NCI-H1436 treated with DMSO at 0.1 percent for 48 hours (cell line): ENCODE results near the gene RIN2.

Experiments used
- DNase-seq: peaks from one replicate; lab custom pipeline; 2025; lab: John Stamatoyannopoulos, UW

RIN2 gene

GRCh38 chr20:19758133-19758500, at the start of gene RIN2:
Gene RIN2 (plus strand): TSS chr20:19758258. CDS start chr20:19889602, 131,344 bp downstream.
- DNase-seq, result no peak

GRCh38 chr20:19709635-19710335, 48.3 kb upstream of the RIN2 start:
- no peak for DNase-seq

DNA sequence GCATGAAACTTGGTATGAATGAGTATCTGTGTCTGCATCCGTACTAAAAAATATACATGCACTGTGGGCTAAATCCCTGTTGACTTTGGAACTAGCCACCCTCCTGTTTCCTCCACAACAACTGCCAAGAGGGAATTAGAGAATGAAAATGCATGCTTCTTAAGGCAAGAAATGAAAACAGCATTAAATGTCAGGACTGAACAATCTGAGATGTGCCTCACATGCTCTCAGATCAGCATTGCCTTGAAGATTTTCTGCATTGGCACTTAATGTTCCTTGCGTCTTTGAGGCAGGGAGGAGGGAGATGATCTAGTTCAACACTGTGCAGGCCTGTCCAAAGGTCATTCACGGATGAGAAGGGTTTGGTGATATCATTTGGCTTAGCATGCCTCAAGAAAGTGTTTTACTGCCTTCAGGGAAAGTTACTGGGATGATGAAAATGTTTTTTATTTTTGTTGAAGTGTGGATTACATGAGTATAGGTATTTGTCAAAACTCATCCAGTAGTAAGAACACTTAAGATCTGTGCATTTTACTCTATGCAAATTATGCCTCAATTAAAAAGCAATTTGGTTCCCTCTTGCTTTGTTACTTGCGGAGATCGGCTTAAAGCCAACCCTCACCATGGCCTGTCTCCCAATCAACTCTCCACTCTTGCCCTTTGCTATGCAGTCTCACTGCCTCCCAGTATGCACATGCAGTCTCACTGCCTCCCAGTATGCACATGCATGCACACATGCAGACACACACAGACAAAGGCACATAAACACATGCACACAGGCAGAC, 47.5 kb upstream of the RIN2 start:
- no peak for DNase-seq

DNA sequence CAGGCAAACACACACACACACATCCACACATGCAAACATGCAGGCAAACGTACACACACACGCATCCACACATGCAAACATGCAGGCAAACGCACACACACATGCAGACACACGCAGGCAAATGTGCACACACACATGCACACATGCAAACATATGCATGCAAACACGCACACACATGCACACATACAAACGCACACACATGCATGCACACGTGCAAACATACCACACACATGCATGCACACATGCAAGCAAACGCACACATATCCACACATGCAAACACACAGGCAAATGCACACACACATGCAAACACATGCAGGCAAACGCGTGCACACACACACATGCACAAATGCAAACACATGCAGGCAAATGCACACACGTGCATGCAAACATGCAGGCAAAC, 46.9 kb upstream of the RIN2 start:
- DNase-seq, result no peak

GRCh38 chr20:19712721-19713260, 45.3 kb upstream of the RIN2 start:
- no peak for DNase-seq

DNA sequence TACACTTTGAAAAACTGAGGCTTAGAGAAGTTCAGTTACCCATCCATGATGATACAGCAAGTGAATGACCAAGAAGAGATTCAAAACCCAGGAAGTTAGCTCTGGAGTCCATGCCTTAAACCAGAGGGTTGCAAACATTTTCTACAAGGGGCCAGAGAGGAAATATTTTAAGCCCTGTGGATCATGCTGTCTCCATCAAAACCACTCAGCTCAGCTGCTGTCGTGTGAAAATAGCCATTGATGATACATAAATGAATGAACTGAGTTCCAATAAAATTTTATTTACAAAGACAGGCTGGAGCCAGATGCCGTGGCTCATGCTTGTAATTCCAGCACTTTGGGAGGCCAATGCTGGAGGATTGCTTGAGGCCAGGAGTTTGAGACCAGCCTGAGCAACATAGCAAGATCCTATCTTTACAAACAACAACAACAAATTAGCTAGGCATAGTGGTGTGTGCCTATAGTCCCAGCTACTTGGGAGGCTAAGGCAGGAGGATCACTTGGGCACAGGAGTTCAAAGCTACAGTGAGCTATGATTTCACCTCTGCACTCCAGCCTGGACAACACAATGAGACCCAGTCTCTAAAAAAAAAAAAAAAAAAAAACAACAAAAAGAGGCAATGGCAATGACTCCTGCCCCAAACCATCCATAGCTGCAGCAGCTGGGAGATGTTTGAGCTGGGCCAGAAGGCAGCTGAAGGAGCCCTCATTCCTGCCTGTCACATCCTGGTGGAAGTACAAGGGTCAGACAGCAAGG, 44.1 kb upstream of the RIN2 start:
- no peak for DNase-seq

DNA sequence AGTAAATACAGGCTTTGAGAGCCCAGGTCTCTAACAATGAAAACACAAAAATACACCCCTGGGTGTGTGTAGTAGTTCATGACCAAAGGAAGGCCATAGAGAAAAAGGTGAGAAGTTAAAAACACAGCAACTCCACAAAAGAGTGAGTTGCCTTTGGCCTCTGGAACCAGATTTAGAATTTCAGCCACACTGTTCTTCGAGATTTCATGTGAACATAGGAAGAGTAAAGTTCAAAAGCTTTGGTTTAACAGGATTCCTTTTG, 43.5 kb upstream of the RIN2 start:
- DNase-seq, result no peak

GRCh38 chr20:19715986-19716385, 42.1 kb upstream of the RIN2 start:
- DNase-seq, result no peak

DNA sequence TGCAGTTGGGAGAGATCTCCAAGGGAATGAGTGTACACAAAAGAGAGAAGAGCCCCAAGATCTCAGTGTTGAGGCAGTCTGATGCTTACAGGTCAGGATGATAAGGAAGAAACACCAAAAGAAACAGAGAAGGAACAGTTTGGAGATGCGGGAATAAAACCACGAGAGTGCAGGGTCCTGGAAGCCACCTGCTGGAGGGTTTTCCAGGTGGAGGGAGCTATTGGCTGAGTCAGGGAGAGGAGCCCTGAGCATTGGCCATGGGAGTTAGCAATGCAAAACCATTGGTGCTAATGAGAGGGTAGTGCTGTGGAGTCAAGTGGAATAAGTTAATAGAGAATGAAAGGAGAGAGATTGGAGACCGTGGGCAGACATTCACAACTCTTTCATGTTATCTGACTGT, 39.2 kb upstream of the RIN2 start:
- no peak for DNase-seq

DNA sequence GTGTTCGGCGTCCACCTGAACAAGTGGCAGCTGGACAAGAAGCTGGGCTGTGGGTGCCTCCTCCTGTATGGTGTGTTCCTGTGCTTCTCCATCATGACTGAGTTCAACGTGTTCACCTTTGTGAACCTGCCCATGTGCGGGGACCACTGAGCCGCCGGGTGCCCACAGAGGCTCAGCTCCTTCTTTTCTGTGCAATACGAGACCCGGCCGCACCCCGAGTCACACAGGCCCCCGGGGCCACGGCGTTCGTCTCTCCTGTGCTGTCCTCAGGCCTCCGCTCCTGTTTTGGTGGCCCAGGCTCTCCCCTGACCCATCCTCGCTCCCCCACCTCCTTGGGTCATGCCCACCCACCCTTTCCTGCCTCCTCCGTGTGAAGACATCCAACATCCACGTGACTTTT, 37.1 kb upstream of the RIN2 start:
- DNase-seq, result no peak

DNA sequence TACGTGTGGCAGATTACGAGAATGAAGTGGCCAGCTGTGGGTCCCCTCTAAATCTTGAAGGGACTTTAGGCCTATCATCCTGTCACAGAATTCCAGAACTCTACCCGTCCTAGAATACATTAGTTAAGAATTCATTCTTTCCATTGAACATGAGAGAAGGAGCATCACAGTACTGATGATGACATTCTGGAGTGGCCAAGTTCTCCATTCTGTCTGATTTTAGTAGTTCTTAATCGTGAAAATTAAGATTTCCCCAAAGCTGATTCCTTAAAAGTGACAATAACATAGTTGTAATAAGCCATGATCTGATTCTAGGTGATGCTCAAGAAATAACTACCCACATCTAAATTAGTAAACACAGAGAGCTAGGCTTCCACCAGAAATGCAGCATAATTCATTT, 35.0 kb upstream of the RIN2 start:
- no peak for DNase-seq

DNA sequence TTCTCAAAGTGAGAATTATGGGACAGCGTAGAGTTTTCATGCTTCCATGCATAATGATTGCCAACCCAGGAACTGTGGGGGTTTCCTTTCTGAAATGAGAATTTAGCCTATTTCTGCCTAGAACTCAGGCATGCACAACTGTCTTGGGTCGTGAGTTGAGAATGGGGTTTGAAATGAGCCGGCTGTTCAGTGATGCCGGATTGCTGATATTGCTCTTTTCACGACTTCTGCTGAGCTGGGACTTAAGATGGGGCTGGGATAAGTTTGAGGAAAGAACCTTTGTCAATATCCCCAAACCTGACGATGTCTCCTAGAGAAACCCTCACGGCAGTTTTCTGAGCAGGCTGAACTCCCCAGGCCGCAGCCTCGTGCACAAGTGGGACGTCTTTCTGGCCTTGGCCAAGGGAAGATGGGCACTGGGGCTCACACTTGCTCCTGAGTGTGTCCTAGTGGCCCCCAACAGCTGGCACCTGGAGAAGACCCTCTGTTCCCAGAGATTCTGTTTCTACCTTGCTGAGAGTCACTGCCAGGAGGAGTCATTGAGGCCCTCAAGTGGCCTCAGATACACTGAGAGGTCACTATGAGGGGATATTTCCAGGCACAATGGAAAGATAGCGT, 34.1 kb upstream of the RIN2 start:
- no peak for DNase-seq

DNA sequence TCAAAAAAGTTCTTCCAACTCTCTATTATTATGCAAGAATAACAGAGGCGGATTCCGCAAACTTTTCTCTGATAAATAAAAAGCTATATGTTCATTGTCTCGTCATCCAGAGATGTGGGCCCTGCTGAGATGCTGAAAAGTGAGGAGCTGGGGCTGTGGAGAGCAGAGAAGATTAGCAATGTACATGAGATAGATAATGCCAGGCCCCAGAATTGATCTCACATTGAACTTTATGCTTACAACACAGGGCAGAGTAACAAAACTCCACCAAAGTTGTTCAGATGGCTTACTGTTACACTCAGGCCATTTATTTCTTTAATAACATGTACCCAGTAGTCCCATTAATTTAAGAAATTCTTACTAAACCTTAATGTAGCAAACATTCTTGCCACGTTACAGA, 32.7 kb upstream of the RIN2 start:
- no peak for DNase-seq

GRCh38 chr20:19725814-19726525, 32.1 kb upstream of the RIN2 start:
- DNase-seq, result no peak

DNA sequence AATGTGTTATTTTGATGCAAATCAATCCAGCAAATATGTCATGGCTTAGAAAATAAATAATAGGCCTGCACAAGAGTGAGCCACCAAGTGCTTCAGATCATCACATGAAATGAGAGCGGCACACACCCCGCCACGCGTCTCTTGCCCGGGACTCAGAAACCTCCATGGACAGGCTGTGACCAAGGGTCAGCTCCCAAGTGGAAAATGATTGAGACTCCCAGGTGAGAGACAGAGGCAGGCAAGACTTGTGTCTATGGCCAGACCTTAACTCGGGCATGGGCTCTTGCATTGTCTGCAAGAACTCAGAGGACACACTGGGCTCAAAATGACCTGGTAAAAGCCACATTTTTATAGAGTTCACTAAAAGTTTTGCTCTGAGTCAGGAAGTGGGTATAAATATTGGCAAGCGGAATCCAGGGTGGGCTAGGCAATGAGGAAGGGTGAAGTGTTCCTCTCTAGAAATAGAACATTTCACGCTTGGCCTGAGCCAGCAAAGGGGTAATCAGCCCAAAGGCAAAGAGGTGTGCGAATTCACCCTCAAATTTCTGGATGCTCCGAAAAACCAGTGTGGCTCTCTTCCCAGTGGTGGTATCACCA, 30.7 kb upstream of the RIN2 start:
- no peak for DNase-seq

DNA sequence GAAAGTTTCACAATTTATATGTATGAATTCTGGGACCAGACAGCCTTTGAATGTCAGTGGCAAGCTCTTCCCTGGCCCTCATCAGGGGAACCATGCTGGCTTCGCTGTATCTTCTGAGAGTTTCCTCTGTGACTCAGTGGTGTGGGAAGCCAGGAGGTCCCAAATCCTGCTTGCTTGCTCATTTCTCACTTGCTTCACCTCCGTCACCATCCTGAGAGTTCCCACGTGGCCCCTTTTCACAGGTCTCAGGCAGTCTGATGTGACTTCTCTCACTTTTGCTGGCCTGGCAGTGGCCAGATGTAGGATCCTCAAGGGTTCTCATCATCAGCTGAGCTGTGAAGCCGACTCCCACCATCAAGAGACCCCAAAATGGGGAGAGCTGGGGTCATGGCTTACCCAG, 28.4 kb upstream of the RIN2 start:
- DNase-seq, result no peak

GRCh38 chr20:19730706-19731105, 27.4 kb upstream of the RIN2 start:
- no peak for DNase-seq

- no peak for DNase-seq
Observed at GRCh38 chr20:19734811-19735210, 23.2 kb upstream of the RIN2 start.

- DNase-seq, result peak; percentile 81
Observed at GRCh38 chr20:19735446-19735845, 22.6 kb upstream of the RIN2 start.

DNA sequence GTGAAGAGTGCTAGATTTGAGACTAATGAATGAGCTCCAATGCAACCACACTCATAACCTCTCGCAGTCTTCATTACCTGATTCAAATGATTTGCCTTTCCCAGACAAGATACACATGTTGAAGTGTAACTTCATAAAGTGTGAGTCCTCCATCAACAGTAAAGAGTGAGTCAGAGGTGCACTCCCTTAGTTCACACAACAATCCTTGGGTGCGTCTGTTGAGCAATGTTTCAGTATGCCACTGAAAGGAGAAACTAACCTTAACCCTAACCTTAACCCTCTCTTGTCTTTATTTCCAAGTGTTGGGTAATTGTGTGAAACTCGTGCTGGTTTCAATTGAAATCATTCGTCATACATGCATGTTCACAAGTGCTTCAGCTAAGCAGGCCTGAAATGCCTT, 21.0 kb upstream of the RIN2 start:
- DNase-seq, result no peak

GRCh38 chr20:19738951-19739350, 19.1 kb upstream of the RIN2 start:
- no peak for DNase-seq

DNA sequence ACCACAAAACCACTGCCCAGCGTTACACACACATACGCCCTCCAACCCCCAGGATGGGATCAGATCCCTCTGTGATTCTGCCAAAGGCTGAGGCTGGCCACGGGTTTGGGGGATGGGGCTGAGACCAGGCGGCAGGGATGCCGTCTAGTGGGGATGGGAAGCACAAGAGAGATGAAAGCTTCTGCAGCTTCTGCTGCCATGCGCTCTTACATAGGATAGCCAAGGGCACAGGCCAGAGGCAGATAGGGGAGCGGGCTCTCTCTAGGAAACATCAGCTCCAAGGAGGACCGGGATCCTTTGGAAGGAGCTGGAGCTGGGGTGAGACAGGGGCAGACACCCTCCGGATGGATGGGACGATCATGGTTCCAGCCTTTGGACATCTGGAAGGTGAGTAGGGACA, 18.7 kb upstream of the RIN2 start:
- no peak for DNase-seq
